HepG2 (cell line): ENCODE data around the gene WBP1. TPM values are rescaled to one million over a fixed set of nuclear protein-coding genes. Genes with fewer than 3 reads are reported as not detected.

Experiments
- BORCS8-MEF2B ChIP-seq: sonication (generic); formaldehyde crosslinking; IDR thresholded peaks from 2 replicates; pipeline ENCODE4 v1.8.0; 2022; ENCODE audit warnings: mild to moderate bottlenecking, missing genetic modification reagents
- CBX5 ChIP-seq: sonication (generic); formaldehyde crosslinking; IDR thresholded peaks from 2 replicates; pipeline ENCODE4 v1.4.0; 2020; ENCODE audit warnings: missing genetic modification reagents, borderline replicate concordance
- DPF2 ChIP-seq: sonication (generic); formaldehyde crosslinking; IDR thresholded peaks from 2 replicates; pipeline ENCODE4 v1.4.0; 2020; ENCODE audit warnings: mild to moderate bottlenecking, low read depth, missing genetic modification reagents, borderline replicate concordance
- DR1 ChIP-seq: sonication (generic); formaldehyde crosslinking; IDR thresholded peaks from 2 replicates; pipeline ENCODE4 v1.8.0; 2021; ENCODE audit warnings: mild to moderate bottlenecking, missing genetic modification reagents, inconsistent platforms
- FOXP1 ChIP-seq, 2 experiments: fragments of 450-650 bp in 1 of 2; IDR thresholded peaks; 2 replicates each; pipeline ENCODE4 v1.6.1; 2017 to 2018; ENCODE audit warnings: antibody characterized with exemption in 1 of 2
- RAD21 ChIP-seq: fragments of 450-650 bp; formaldehyde crosslinking; IDR thresholded peaks from 2 replicates; pipeline ENCODE4 v1.5.0; 2020; ENCODE audit warnings: mild to moderate bottlenecking
- SAP130 ChIP-seq: IDR thresholded peaks from 2 replicates; pipeline ENCODE4 v1.6.1; 2016; ENCODE audit warnings: low read depth
- SPEN ChIP-seq: sonication (generic); formaldehyde crosslinking; IDR thresholded peaks from 2 replicates; pipeline ENCODE4 v1.5.1; 2020; ENCODE audit warnings: low read depth, mild to moderate bottlenecking, missing genetic modification reagents
- TBX2 ChIP-seq: sonication (generic); formaldehyde crosslinking; IDR thresholded peaks from 2 replicates; pipeline ENCODE4 v1.5.0; 2020; ENCODE audit warnings: missing genetic modification reagents, mild to moderate bottlenecking, borderline replicate concordance
- ZNF180 ChIP-seq: sonication (generic); formaldehyde crosslinking; IDR thresholded peaks from 2 replicates; pipeline ENCODE4 v1.4.0; 2020; ENCODE audit warnings: low read depth, missing genetic modification reagents, borderline replicate concordance
- ZNF75D ChIP-seq: sonication (generic); formaldehyde crosslinking; IDR thresholded peaks from 2 replicates; pipeline ENCODE4 v1.8.1; 2023; ENCODE audit warnings: missing genetic modification reagents, mild to moderate bottlenecking, borderline replicate concordance
- ZNF788 ChIP-seq: sonication (generic); formaldehyde crosslinking; IDR thresholded peaks from 2 replicates; pipeline ENCODE4 v1.5.0; 2020; ENCODE audit warnings: mild to moderate bottlenecking, missing genetic modification reagents, borderline replicate concordance
- polyA plus RNA-seq, 8 experiments: library from polyadenylated mRNA; depleted of rRNA in 3 of 8; stranded (reverse) in 7 of 8; unstranded in 1 of 8; fragments of >200 nt; fragmentation: Illumina TruSeq in 4 of 8; extraction: Trizol in 4 of 8; gene quantifications; 2 replicates each; pipeline versions ENCODE4 v1.2.1 to v1.2.3, GENCODE V29; 2011 to 2016; ENCODE audit warnings: low read depth in 4 of 8, missing spikeins in 1 of 8, mixed read lengths in 1 of 8; ENCODE audit not compliant: insufficient read depth in 1 of 8
- total RNA-seq, 5 experiments: library from RNA; depleted of rRNA; stranded (reverse); fragments of >200 nt; fragmentation: Illumina TruSeq; extraction: Trizol; gene quantifications; 2 replicates each; pipeline ENCODE4 v1.2.3, GENCODE V29; 2016; ENCODE audit warnings: low read depth in 1 of 5
- TF ChIP-seq, protein P1 (sequence below): sonication (generic); formaldehyde crosslinking; IDR thresholded peaks from 2 replicates; pipeline ENCODE4 v1.4.0; 2020; ENCODE audit warnings: missing genetic modification reagents, mild to moderate bottlenecking, borderline replicate concordance
- TF ChIP-seq, protein P2 (sequence below): sonication (generic); formaldehyde crosslinking; IDR thresholded peaks from 2 replicates; pipeline ENCODE4 v1.4.0; 2020; ENCODE audit warnings: missing genetic modification reagents, borderline replicate concordance
- TF ChIP-seq, protein P3 (sequence below): sonication (generic); formaldehyde crosslinking; conservative IDR thresholded peaks from 2 replicates; pipeline ENCODE4 v1.4.0; 2020; ENCODE audit warnings: missing genetic modification reagents
- TF ChIP-seq, protein P4 (sequence below): sonication (generic); formaldehyde crosslinking; IDR thresholded peaks from 2 replicates; pipeline ENCODE4 v1.4.0; 2020; ENCODE audit warnings: missing genetic modification reagents, borderline replicate concordance

The WBP1 gene
- total and polyA plus RNA-seq, 2 of the 13 experiments (the other 11 are each of a cell fraction or from before 2014, with no cell fraction given): 38.8 to 85.7 TPM

DNA sequence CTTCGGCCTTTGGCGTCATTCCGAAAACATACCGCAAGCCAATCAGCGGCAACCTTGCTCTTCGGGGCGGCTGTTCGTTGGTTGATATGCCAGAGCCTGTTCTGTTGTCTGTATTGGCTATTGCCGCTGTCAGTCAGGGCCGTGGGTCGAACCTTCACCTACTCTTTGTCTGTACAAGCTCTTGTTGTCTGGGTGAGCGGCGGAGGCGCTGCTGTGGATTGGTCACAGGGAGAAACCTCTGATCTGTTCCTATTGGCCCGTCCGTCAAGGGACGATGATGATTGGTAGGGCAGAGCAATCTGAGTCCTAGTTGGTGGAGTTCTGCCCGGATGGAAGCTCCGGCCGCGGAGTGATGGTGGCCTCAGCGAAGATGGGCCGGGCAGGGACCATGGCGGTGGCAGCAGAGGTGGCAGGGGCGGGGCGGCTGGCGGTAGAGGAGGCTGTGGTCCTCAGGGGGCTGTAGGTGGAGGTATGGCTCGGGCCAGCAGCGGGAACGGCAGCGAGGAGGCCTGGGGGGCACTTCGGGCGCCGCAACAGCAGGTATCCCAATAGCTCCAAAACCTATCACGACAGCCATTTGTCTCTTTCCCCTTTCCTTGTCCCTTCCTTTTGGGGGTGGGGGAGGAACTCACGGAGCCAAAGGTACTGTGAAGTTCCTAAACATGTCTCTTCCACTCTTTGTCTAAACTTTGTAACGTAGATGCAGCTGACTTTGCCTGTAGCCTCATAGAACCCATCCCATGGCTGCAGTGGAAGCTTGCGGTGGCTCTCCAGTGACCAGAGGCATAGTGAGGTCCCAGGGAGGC lies at the start of gene WBP1 (continued):
- TF ChIP-seq, protein P1, sequence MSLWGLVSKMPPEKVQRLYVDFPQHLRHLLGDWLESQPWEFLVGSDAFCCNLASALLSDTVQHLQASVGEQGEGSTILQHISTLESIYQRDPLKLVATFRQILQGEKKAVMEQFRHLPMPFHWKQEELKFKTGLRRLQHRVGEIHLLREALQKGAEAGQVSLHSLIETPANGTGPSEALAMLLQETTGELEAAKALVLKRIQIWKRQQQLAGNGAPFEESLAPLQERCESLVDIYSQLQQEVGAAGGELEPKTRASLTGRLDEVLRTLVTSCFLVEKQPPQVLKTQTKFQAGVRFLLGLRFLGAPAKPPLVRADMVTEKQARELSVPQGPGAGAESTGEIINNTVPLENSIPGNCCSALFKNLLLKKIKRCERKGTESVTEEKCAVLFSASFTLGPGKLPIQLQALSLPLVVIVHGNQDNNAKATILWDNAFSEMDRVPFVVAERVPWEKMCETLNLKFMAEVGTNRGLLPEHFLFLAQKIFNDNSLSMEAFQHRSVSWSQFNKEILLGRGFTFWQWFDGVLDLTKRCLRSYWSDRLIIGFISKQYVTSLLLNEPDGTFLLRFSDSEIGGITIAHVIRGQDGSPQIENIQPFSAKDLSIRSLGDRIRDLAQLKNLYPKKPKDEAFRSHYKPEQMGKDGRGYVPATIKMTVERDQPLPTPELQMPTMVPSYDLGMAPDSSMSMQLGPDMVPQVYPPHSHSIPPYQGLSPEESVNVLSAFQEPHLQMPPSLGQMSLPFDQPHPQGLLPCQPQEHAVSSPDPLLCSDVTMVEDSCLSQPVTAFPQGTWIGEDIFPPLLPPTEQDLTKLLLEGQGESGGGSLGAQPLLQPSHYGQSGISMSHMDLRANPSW: 0 out of 2 replicates have a peak, but pooled peaks have one; percentile 65
- peak; percentile 44; the same call in 1 of the 2 replicates for TF ChIP-seq BORCS8-MEF2B (CRISPR knock-in tag)
- TF ChIP-seq, protein P2, sequence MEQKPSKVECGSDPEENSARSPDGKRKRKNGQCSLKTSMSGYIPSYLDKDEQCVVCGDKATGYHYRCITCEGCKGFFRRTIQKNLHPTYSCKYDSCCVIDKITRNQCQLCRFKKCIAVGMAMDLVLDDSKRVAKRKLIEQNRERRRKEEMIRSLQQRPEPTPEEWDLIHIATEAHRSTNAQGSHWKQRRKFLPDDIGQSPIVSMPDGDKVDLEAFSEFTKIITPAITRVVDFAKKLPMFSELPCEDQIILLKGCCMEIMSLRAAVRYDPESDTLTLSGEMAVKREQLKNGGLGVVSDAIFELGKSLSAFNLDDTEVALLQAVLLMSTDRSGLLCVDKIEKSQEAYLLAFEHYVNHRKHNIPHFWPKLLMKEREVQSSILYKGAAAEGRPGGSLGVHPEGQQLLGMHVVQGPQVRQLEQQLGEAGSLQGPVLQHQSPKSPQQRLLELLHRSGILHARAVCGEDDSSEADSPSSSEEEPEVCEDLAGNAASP (CRISPR knock-in tag): no peak
- TF ChIP-seq, protein P3, sequence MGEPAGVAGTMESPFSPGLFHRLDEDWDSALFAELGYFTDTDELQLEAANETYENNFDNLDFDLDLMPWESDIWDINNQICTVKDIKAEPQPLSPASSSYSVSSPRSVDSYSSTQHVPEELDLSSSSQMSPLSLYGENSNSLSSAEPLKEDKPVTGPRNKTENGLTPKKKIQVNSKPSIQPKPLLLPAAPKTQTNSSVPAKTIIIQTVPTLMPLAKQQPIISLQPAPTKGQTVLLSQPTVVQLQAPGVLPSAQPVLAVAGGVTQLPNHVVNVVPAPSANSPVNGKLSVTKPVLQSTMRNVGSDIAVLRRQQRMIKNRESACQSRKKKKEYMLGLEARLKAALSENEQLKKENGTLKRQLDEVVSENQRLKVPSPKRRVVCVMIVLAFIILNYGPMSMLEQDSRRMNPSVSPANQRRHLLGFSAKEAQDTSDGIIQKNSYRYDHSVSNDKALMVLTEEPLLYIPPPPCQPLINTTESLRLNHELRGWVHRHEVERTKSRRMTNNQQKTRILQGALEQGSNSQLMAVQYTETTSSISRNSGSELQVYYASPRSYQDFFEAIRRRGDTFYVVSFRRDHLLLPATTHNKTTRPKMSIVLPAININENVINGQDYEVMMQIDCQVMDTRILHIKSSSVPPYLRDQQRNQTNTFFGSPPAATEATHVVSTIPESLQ: no peak
- peak; percentile 71 for TF ChIP-seq SAP130
- no peak for TF ChIP-seq ZNF75D (CRISPR knock-in tag)
- no peak for TF ChIP-seq CBX5 (CRISPR knock-in tag)
- no peak for TF ChIP-seq DPF2 (CRISPR knock-in tag)
- TF ChIP-seq TBX2 (CRISPR knock-in tag): peak; percentile 62
- TF ChIP-seq SPEN (CRISPR knock-in tag): 0 out of 2 replicates have a peak, but pooled peaks have one; percentile 9
- TF ChIP-seq, protein P4, sequence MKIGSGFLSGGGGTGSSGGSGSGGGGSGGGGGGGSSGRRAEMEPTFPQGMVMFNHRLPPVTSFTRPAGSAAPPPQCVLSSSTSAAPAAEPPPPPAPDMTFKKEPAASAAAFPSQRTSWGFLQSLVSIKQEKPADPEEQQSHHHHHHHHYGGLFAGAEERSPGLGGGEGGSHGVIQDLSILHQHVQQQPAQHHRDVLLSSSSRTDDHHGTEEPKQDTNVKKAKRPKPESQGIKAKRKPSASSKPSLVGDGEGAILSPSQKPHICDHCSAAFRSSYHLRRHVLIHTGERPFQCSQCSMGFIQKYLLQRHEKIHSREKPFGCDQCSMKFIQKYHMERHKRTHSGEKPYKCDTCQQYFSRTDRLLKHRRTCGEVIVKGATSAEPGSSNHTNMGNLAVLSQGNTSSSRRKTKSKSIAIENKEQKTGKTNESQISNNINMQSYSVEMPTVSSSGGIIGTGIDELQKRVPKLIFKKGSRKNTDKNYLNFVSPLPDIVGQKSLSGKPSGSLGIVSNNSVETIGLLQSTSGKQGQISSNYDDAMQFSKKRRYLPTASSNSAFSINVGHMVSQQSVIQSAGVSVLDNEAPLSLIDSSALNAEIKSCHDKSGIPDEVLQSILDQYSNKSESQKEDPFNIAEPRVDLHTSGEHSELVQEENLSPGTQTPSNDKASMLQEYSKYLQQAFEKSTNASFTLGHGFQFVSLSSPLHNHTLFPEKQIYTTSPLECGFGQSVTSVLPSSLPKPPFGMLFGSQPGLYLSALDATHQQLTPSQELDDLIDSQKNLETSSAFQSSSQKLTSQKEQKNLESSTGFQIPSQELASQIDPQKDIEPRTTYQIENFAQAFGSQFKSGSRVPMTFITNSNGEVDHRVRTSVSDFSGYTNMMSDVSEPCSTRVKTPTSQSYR: peak; percentile 24; the same call in 1 of the 2 replicates
- peak; percentile 76 for TF ChIP-seq FOXP1 (IDR thresholded peaks at IDR 0.05)
- TF ChIP-seq FOXP1 (CRISPR knock-in tag; IDR thresholded peaks at IDR 0.05): no peak
- TF ChIP-seq DR1 (CRISPR knock-in tag): peak; percentile 87
- 0 out of 2 replicates have a peak, but pooled peaks have one; percentile 26 for TF ChIP-seq RAD21 (CRISPR knock-in tag)
- TF ChIP-seq ZNF788 (CRISPR knock-in tag): peak; percentile 70; the same call in 1 of the 2 replicates
- no peak for TF ChIP-seq ZNF180
